ENCODE results near the gene ELAC2. TPM values are rescaled to one million over a fixed set of nuclear protein-coding genes. Genes with fewer than 3 reads are reported as not detected.

The ELAC2 gene
- total and polyA plus RNA-seq, 2 of the 4 experiments (the other 2 are of a cell fraction): 75.2 to 80.7 TPM

DNA sequence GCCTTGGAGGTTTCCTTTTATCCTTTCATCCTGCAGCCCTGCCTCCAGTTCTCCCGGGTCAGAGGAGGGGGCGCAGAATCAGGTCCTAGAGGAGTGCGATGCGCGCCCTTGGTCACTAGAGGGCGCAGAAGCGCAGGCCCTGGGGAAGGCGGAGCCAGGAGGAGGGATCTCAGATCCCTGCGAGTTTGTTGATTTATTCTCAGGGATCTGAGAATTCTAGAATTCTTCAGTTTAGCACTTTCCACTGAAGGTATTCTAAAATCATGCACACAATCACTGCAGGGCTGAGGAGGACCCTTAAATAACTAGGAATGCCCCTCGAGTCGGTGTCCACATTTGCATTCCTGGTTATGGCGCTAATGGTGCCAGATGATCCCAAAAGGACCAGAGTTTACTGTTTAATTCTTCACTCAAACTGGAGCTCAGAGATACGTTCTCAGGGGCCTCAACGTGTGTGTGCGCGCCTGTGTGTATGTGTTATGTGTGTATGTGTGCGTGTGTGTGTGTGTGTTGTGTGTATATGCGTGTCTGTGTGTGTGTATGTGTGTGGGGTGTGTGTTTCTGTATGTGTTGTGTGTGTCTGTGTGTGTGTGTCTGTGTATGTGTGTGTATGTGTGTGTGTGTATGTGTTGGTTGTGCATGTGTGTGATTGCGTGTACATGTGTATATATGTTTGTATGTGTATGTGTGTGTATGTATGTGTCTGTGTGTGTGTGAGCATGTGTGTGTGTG lies 6.9 kb upstream of the ELAC2 start:
- DNase-seq (peak; percentile 52), ATAC-seq (ENCODE audit: low read depth) (peak; percentile 100)
- Histone ChIP-seq H2AK9ac (replicated peaks; ENCODE audit: low read depth, low read length, poor library complexity) (peak overlapping the region; percentile 59), H2BK15ac (ENCODE audit: low read depth, low read length) (no peak overlapping the region), H3K18ac (ENCODE audit: low read depth, low read length) (no peak overlapping the region), H2AK5ac (ENCODE audit: low read depth, low read length) (peak overlapping the region; percentile 18; the same call in 1 of the 2 replicates), H3K4me3 (ENCODE audit: insufficient read depth, low read depth, low read length) (no peak overlapping the region), H4K8ac (ENCODE audit: low read depth in 2 of 2, low read length in 2 of 2) (no peak overlapping the region), H2BK120ac (ENCODE audit: low read depth, low read length) (no peak overlapping the region), H3K56ac (ENCODE audit: extremely low read depth, insufficient read depth, low read length) (no peak overlapping the region), H3K14ac (replicated peaks; ENCODE audit: low read depth, low read length) (no peak overlapping the region), H3K4ac (ENCODE audit: low read depth, low read length) (no peak overlapping the region), H2BK20ac (ENCODE audit: low read depth, low read length) (no peak overlapping the region), H3K36me3 (ENCODE audit: control insufficient read depth, insufficient read depth, low read length) (no peaks in the 10 kb centered on the region), H3K27me3 (ENCODE audit: control insufficient read depth, insufficient read depth, low read length) (peaks cover 2% of the 10 kb centered on the region; the same call in 1 of the 2 replicates), H4K5ac (ENCODE audit: low read depth, low read length) (no peak overlapping the region), H3K9me1 (ENCODE audit: insufficient read depth, low read length) (peaks cover 4% of the 10 kb centered on the region; the same call in 1 of the 2 replicates), H3K79me1 (ENCODE audit: low read depth in 1 of 2, low read length in 2 of 2) (no peaks in the 10 kb centered on the region), H2BK5ac (ENCODE audit: low read depth, low read length, poor library complexity, severe bottlenecking) (peak overlapping the region; percentile 65), H3K4me1 (ENCODE audit: control insufficient read depth, insufficient read depth, low read length) (no peaks in the 10 kb centered on the region), H4K20me1 (ENCODE audit: insufficient read depth, low read length) (no peaks in the 10 kb centered on the region), H2AFZ (replicated peaks; ENCODE audit: low read length, poor library complexity) (peak overlapping the region; percentile 84), H3K27ac (ENCODE audit: insufficient read depth, low read length) (no peak overlapping the region), H4K91ac (ENCODE audit: insufficient read depth, low read depth, low read length) (no peak overlapping the region), H3K23ac (ENCODE audit: low read depth, low read length) (no peak overlapping the region), H3K4me2 (ENCODE audit: low read depth, low read length) (peak overlapping the region; percentile 73), H3K9me3 (ENCODE audit: control insufficient read depth, insufficient read depth, low read length) (no peaks in the 10 kb centered on the region), H3K9ac (ENCODE audit: low read depth, low read length) (no peak overlapping the region)
- dilution Hi-C loops (cut with HindIII; ENCODE audit: low sequenced_read_pairs, unreplicated experiment): no loop called here
- no TSS peak for BruUV-seq (replicated peaks)
- 52% methylated on average over 10 of the region's 19 CpGs; no CpG with 5 or more reads in 1 of the 2 experiments for WGBS, 2 experiments (ENCODE audit: extremely low coverage in 2 of 2, insufficient read length in 1 of 2)
- intact Hi-C loops (cut with micrococcal nuclease): no loop called here
- in situ Hi-C loops (cut with MboI; ENCODE audit: low sequenced_read_pairs): loop anchor here (25.0 kb wide), 1 partner anchor 512 kb away; no protein-coding TSS in a partner anchor
- POLR2A ChIA-PET (ENCODE audit: unreplicated experiment): no interaction called here
- CTCF ChIA-PET: no interaction called here
- TF ChIP-seq RAD21 (IDR thresholded peaks at IDR 0.05; ENCODE audit: low read length): peak; percentile 37
- peak; percentile 48; the same call in 1 of the 2 replicates for TF ChIP-seq MAZ (IDR thresholded peaks at IDR 0.05; ENCODE audit: borderline replicate concordance, low read depth, low read length)
- TF ChIP-seq CHD1 (IDR thresholded peaks at IDR 0.05; ENCODE audit: low read depth, low read length): no peak
- TF ChIP-seq POLR2A (IDR thresholded peaks at IDR 0.05; ENCODE audit: low read depth, low read length): no peak
- TF ChIP-seq SMC3 (IDR thresholded peaks at IDR 0.05; ENCODE audit: low read depth, low read length): peak; percentile 16; the same call in 1 of the 2 replicates
- TF ChIP-seq, protein P1, sequence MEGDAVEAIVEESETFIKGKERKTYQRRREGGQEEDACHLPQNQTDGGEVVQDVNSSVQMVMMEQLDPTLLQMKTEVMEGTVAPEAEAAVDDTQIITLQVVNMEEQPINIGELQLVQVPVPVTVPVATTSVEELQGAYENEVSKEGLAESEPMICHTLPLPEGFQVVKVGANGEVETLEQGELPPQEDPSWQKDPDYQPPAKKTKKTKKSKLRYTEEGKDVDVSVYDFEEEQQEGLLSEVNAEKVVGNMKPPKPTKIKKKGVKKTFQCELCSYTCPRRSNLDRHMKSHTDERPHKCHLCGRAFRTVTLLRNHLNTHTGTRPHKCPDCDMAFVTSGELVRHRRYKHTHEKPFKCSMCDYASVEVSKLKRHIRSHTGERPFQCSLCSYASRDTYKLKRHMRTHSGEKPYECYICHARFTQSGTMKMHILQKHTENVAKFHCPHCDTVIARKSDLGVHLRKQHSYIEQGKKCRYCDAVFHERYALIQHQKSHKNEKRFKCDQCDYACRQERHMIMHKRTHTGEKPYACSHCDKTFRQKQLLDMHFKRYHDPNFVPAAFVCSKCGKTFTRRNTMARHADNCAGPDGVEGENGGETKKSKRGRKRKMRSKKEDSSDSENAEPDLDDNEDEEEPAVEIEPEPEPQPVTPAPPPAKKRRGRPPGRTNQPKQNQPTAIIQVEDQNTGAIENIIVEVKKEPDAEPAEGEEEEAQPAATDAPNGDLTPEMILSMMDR (conservative IDR thresholded peaks at IDR 0.05; ENCODE audit: low read depth, low read length): peak; percentile 87
